HCT116 (cell line): Measurements from ENCODE around the gene SCYGR3. TPM values are rescaled to one million over a fixed set of nuclear protein-coding genes. Genes with fewer than 3 reads are reported as not detected.

Experiments used
- ATAC-seq: fragments of 200-7000 bp; cut with Tn5 transposase; 2 replicates; pipeline ENCODE4 v1.9.1; 2020; ENCODE audit warnings: mild to moderate bottlenecking, moderate library complexity
- BruUV-seq: library from RNA; stranded (reverse); fragments of 400-500 nt; replicated peaks from 2 replicates; lab custom pipeline; 2021; lab: Mats Ljungman, UMichigan
- CTCF ChIA-PET: fragments of 300-600 bp; sonication (Branson Sonifier 250); formaldehyde crosslinking; loops from one replicate; lab custom pipeline; 2021; ENCODE audit warnings: antibody characterized with exemption; lab: Charles Lee
- POLR2A ChIA-PET: fragments of 300-600, 350-600 bp; sonication (Branson Sonifier 250); formaldehyde crosslinking; loops from one replicate; lab custom pipeline; 2021; ENCODE audit warnings: antibody characterized with exemption; lab: Charles Lee
- RAD21 ChIA-PET, 2 experiments: fragments of 300-600 bp; sonication (Branson Sonifier 250); formaldehyde crosslinking; loops; one replicate each; lab custom pipeline; 2023; ENCODE audit warnings: low total read pairs in 2 of 2; ENCODE audit not compliant: uncharacterized antibody in 2 of 2, unreplicated experiment in 2 of 2, low non-redundant PET in 1 of 2; lab: Charles Lee
- DNase-seq: peaks from one replicate; pipeline ENCODE4 v3.0.0-alpha.2; 2010; ENCODE audit warnings: low read depth, low spot score
- H2AFZ ChIP-seq: fragments of 200-600 bp; shearing (Covaris generic), sonication (generic); 2 replicates; pipeline ENCODE4 v1.6.1; 2017; ENCODE audit warnings: low read depth, mixed run types, mixed read lengths, antibody characterized with exemption, low read length; ENCODE audit not compliant: poor library complexity, severe bottlenecking
- H3K27ac ChIP-seq: 2 replicates; pipeline ENCODE4 v1.5.1; 2012; ENCODE audit warnings: low read depth, low read length
- H3K27me3 ChIP-seq: fragments of 200-600 bp; sonication (generic); 2 replicates; pipeline ENCODE4 v1.6.1; 2016; ENCODE audit warnings: mixed run types, low read length, mixed read lengths; ENCODE audit not compliant: insufficient read depth
- H3K36me3 ChIP-seq, 2 experiments: fragments of 200-500 bp in 1 of 2; fragments of 200-600 bp in 1 of 2; sonication (Bioruptor generic) in 1 of 2; sonication (generic) in 1 of 2; 2 replicates each; pipeline versions ENCODE4 v1.5.1 to v1.6.1; 2014 to 2016; ENCODE audit warnings: low read length in 2 of 2, inconsistent platforms in 1 of 2, mixed read lengths in 1 of 2, mixed run types in 1 of 2; ENCODE audit not compliant: insufficient read depth in 2 of 2, control insufficient read depth in 1 of 2
- H3K4me1 ChIP-seq, 2 experiments: fragments of 200-600 bp in 1 of 2; sonication (generic) in 1 of 2; 2 replicates each; pipeline versions ENCODE4 v1.5.1 to v1.6.1; 2012 to 2017; ENCODE audit warnings: low read length in 2 of 2, inconsistent platforms in 1 of 2, mild to moderate bottlenecking in 1 of 2, mixed read lengths in 1 of 2, mixed run types in 1 of 2, moderate library complexity in 1 of 2; ENCODE audit not compliant: insufficient read depth in 2 of 2, control insufficient read depth in 1 of 2
- H3K4me2 ChIP-seq: fragments of 200-600 bp; sonication (generic); 2 replicates; pipeline ENCODE4 v1.6.1; 2017; ENCODE audit warnings: mixed run types, low read length, mixed read lengths
- H3K4me3 ChIP-seq, 2 experiments: fragments of 200-600 bp in 1 of 2; sonication (generic) in 1 of 2; replicated peaks in 1 of 2; 2 replicates each; pipeline ENCODE4 v1.5.1; 2011 to 2016; ENCODE audit warnings: low read length in 2 of 2, control low read depth in 1 of 2, low read depth in 1 of 2, mild to moderate bottlenecking in 1 of 2, mixed read lengths in 1 of 2, mixed run types in 1 of 2
- H3K79me2 ChIP-seq: fragments of 200-600 bp; sonication (generic); 2 replicates; pipeline ENCODE4 v1.6.1; 2017; ENCODE audit warnings: mild to moderate bottlenecking, mixed run types, low read length, moderate library complexity, mixed read lengths; ENCODE audit not compliant: insufficient read depth
- H3K9ac ChIP-seq: fragments of 200-600 bp; sonication (generic); 2 replicates; pipeline ENCODE4 v1.6.1; 2016; ENCODE audit warnings: low read length, mixed read lengths
- H3K9me2 ChIP-seq: fragments of 200-600 bp; sonication (generic), shearing (Covaris generic); 2 replicates; pipeline ENCODE4 v1.6.1; 2017; ENCODE audit warnings: mixed run types, mild to moderate bottlenecking, moderate library complexity; ENCODE audit not compliant: insufficient read depth
- H3K9me3 ChIP-seq, 2 experiments: fragments of 200-500 bp in 1 of 2; fragments of 200-600 bp in 1 of 2; sonication (Bioruptor generic) in 1 of 2; sonication (generic) in 1 of 2; 2 replicates each; pipeline ENCODE4 v1.6.1; 2014 to 2017; ENCODE audit warnings: low read length in 2 of 2, mixed read lengths in 2 of 2, inconsistent platforms in 1 of 2, low read depth in 1 of 2, mild to moderate bottlenecking in 1 of 2, mixed run types in 1 of 2, moderate library complexity in 1 of 2; ENCODE audit not compliant: control insufficient read depth in 1 of 2, insufficient read depth in 1 of 2
- H4K20me1 ChIP-seq: fragments of 200-600 bp; sonication (generic), shearing (Covaris generic); 2 replicates; pipeline ENCODE4 v1.6.1; 2017; ENCODE audit warnings: mixed run types, mild to moderate bottlenecking, moderate library complexity; ENCODE audit not compliant: insufficient read depth
- EZH2 ChIP-seq: fragments of 200-600 bp; sonication (generic); IDR thresholded peaks from 2 replicates; pipeline ENCODE4 v1.6.1; 2017; ENCODE audit warnings: antibody characterized with exemption, mixed run types
- EZH2phosphoT487 ChIP-seq: fragments of 200-600 bp; IDR thresholded peaks from 2 replicates; pipeline ENCODE4 v1.6.1; 2018; ENCODE audit warnings: antibody characterized with exemption, borderline replicate concordance
- FOSL1 ChIP-seq: IDR thresholded peaks from 2 replicates; pipeline ENCODE4 v1.6.1; 2012; ENCODE audit warnings: low read depth
- POLR2A ChIP-seq: IDR thresholded peaks from 2 replicates; pipeline ENCODE4 v1.7.0; 2011; ENCODE audit warnings: borderline replicate concordance; ENCODE audit not compliant: insufficient read depth, insufficient read length; ENCODE audit errors: extremely low read depth
- SP1 ChIP-seq: IDR thresholded peaks from 2 replicates; pipeline ENCODE4 v1.6.1; 2012; ENCODE audit warnings: low read depth
- SRF ChIP-seq: IDR thresholded peaks from 2 replicates; pipeline ENCODE4 v1.6.1; 2012; ENCODE audit warnings: low read depth
- TCF7L2 ChIP-seq: IDR thresholded peaks from 2 replicates; pipeline ENCODE4 v1.7.0; 2011; ENCODE audit warnings: borderline replicate concordance, inconsistent platforms; ENCODE audit not compliant: insufficient read depth, insufficient read length; ENCODE audit errors: extremely low read depth
- YY1 ChIP-seq: IDR thresholded peaks from 2 replicates; pipeline ENCODE4 v1.6.1; 2011; ENCODE audit warnings: low read length, low read depth, moderate library complexity, mild to moderate bottlenecking; ENCODE audit not compliant: insufficient replicate concordance; ENCODE audit errors: extremely low read depth
- ZFX ChIP-seq: fragments of 450-650 bp; IDR thresholded peaks from 2 replicates; pipeline ENCODE4 v1.6.1; 2017
- intact Hi-C: fragments of 100-400 bp; cut with micrococcal nuclease; formaldehyde crosslinking; loops from 2 replicates; pipeline ENCODE4 v1.10.0; 2022
- total RNA-seq: library from RNA; stranded (reverse); gene quantifications from one replicate; pipeline ENCODE4 v1.2.1, GENCODE V29; 2021; ENCODE audit not compliant: unreplicated experiment
- TF ChIP-seq, protein P1 (sequence below), 3 experiments: fragments of 200-600 bp in 1 of 3; sonication (generic) in 1 of 3; IDR thresholded peaks in 2 of 3; conservative IDR thresholded peaks in 1 of 3; 2 replicates each; pipeline ENCODE4 v1.5.1; 2012 to 2017; ENCODE audit warnings: low read depth in 2 of 3, low read length in 2 of 3, antibody characterized with exemption in 1 of 3, borderline replicate concordance in 1 of 3, control low read depth in 1 of 3, mild to moderate bottlenecking in 1 of 3, mixed read lengths in 1 of 3, mixed run types in 1 of 3, moderate library complexity in 1 of 3; ENCODE audit not compliant: insufficient read depth in 1 of 3

Gene SCYGR3
- total RNA-seq, 1 experiment from 2014 or later: not detected

DNA sequence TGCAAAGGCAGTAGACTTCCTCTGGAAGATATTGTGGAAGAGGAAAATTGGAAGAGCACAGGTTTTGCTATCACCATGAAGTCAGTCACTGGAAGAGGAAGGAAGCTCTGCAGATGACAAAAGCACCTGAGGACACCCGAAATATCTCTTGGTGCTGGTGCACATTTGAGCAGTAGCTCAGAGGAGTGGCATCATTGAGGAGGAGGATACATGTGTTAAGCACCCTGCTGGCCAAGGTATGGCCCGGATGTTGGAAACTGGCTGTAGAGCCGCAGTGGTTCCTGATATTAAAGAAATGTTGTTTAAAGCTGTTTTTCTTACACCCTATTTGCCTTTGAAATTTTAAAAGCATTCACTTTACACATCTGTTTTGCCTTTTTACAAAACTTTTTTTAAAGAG, 48.6 kb downstream of the SCYGR3 start:
- DNase-seq: no peak
- no peaks in the 10 kb centered on the region for H3K9me2 ChIP-seq
- no peak for TF ChIP-seq FOSL1
- no peak overlapping the region for H3K4me2 ChIP-seq
- no peak overlapping the region for H2AFZ ChIP-seq
- H4K20me1 ChIP-seq: no peaks in the 10 kb centered on the region
- H3K4me3 ChIP-seq: no peak overlapping the region
- BruUV-seq: no TSS peak
- H3K27ac ChIP-seq: no peak overlapping the region
- H3K27me3 ChIP-seq: no peaks in the 10 kb centered on the region
- intact Hi-C loops: no loop called here
- no peaks in the 10 kb centered on the region; a peak in 1 of 4 replicates for H3K36me3 ChIP-seq
- POLR2A ChIA-PET: no interaction called here
- no peaks in the 10 kb centered on the region for H3K9me3 ChIP-seq
- H3K9ac ChIP-seq: no peak overlapping the region
- no peak for ATAC-seq
- CTCF ChIA-PET: no interaction called here
- RAD21 ChIA-PET: no interaction called here
- H3K4me1 ChIP-seq: no peaks in the 10 kb centered on the region
- H3K79me2 ChIP-seq: no peaks in the 10 kb centered on the region

DNA sequence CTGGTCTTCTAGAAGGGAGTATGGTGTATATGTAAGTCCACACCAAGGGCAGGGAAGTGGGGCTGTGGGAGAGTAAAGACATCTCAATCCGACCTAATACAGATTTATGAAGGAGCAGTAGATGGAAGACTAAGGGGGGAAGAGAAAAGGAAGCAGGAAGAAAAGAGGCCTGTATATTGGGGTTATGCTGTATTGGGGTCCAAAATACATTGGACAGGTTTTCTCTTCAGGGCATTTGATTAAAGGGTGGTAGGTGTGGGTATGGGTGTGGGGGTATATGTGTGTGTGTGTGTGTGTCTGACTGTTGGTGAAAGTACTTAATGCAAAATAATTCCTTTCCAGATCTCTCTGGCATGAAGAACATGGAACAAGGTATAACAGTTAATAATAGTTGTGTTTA, 49.6 kb downstream of the SCYGR3 start:
- no TSS peak for BruUV-seq
- ChIA-PET CTCF (interaction anchor here (1.3 kb wide), 1 partner anchor 20 kb away, joined by 3 read pairs; no protein-coding TSS in a partner anchor), RAD21 (no interaction called here), POLR2A (no interaction called here)
- Histone ChIP-seq H3K4me1 (no peaks in the 10 kb centered on the region), H4K20me1 (no peaks in the 10 kb centered on the region), H3K9ac (no peak overlapping the region), H3K9me3 (no peaks in the 10 kb centered on the region), H3K27me3 (no peaks in the 10 kb centered on the region), H3K4me3 (no peak overlapping the region), H3K9me2 (no peaks in the 10 kb centered on the region), H2AFZ (no peak overlapping the region), H3K4me2 (no peak overlapping the region), H3K36me3 (no peaks in the 10 kb centered on the region; a peak in 1 of 4 replicates), H3K27ac (no peak overlapping the region), H3K79me2 (no peaks in the 10 kb centered on the region)
- intact Hi-C loops: no loop called here
- TF ChIP-seq TCF7L2: no peak
- TF ChIP-seq, protein P1, sequence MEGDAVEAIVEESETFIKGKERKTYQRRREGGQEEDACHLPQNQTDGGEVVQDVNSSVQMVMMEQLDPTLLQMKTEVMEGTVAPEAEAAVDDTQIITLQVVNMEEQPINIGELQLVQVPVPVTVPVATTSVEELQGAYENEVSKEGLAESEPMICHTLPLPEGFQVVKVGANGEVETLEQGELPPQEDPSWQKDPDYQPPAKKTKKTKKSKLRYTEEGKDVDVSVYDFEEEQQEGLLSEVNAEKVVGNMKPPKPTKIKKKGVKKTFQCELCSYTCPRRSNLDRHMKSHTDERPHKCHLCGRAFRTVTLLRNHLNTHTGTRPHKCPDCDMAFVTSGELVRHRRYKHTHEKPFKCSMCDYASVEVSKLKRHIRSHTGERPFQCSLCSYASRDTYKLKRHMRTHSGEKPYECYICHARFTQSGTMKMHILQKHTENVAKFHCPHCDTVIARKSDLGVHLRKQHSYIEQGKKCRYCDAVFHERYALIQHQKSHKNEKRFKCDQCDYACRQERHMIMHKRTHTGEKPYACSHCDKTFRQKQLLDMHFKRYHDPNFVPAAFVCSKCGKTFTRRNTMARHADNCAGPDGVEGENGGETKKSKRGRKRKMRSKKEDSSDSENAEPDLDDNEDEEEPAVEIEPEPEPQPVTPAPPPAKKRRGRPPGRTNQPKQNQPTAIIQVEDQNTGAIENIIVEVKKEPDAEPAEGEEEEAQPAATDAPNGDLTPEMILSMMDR (IDR thresholded peaks at IDR 0.05 in 2 of 3, conservative IDR thresholded peaks at IDR 0.05 in 1 of 3; ENCODE audit: borderline replicate concordance in 1 of 3, insufficient read depth in 1 of 3, low read depth in 2 of 3, low read length in 2 of 3): no peak
- TF ChIP-seq EZH2phosphoT487: no peak
- no peak for TF ChIP-seq ZFX
- no peak for TF ChIP-seq SP1
- no peak for TF ChIP-seq EZH2
- no peak for TF ChIP-seq POLR2A
- no peak for TF ChIP-seq SRF
- TF ChIP-seq YY1: no peak
- no peak for DNase-seq
- ATAC-seq: no peak

Other genes with a start within 250 kb of the SCYGR3 start
- gene TM4SF20, start 235.5 kb downstream of the SCYGR3 start, total RNA-seq: not detected
- not detected for gene SCYGR1, start 226.9 kb downstream of the SCYGR3 start, total RNA-seq
- gene AGFG1, start 142.7 kb downstream of the SCYGR3 start, total RNA-seq: 72.5 TPM
- not detected for gene SCYGR2, start 15.9 kb downstream of the SCYGR3 start, total RNA-seq
- not detected for gene SCYGR4, start 2.7 kb upstream of the SCYGR3 start, total RNA-seq
- gene SCYGR5, start 52.0 kb upstream of the SCYGR3 start, total RNA-seq: not detected
- not detected for gene SLC19A3, start 103.2 kb upstream of the SCYGR3 start, total RNA-seq
- not detected for gene SCYGR6, start 109.9 kb upstream of the SCYGR3 start, total RNA-seq
- not detected for gene SCYGR7, start 113.5 kb upstream of the SCYGR3 start, total RNA-seq
- gene SCYGR8, start 131.1 kb upstream of the SCYGR3 start, total RNA-seq: not detected
- gene CCL20, start 199.0 kb upstream of the SCYGR3 start, total RNA-seq: 0.30 TPM